ENCODE results near the gene TFF2. TPM values are rescaled to one million over a fixed set of nuclear protein-coding genes. Genes with fewer than 3 reads are reported as not detected.

Gene TFF2
- polyA plus RNA-seq, 3 donors, result not detected

GRCh38 chr21:42304556-42305454, 46.0 kb downstream of the TFF2 start:
- Histone ChIP-seq H3K4me2 (replicated peaks; ENCODE audit: extremely low read depth, low read length, poor library complexity, severe bottlenecking) (no peak overlapping the region), H3K9ac (ENCODE audit: insufficient read depth, low read length, poor library complexity, severe bottlenecking) (no peak overlapping the region), H3K9me3 (replicated peaks in 1 of 2; ENCODE audit: control insufficient read depth in 1 of 2, insufficient read depth in 1 of 2, low read length in 2 of 2) (no peaks in the 10 kb centered on the region), H3K27ac (ENCODE audit: low read depth in 1 of 2, low read length in 2 of 2) (no peak overlapping the region), H3K36me3 (replicated peaks in 1 of 2; ENCODE audit: control insufficient read depth in 1 of 2, insufficient read depth in 2 of 2, low read length in 2 of 2) (no peaks in the 10 kb centered on the region), H3K4me1 (ENCODE audit: control insufficient read depth in 1 of 2, insufficient read depth in 2 of 2, low read length in 2 of 2) (peaks cover 34 to 36% of the 10 kb centered on the region in 2 donors), H3K79me2 (ENCODE audit: insufficient read depth, low read length) (no peaks in the 10 kb centered on the region), H2AFZ (ENCODE audit: insufficient read depth, low read depth, low read length, poor library complexity, severe bottlenecking) (no peak overlapping the region), H3K4me3 (replicated peaks in 1 of 3; ENCODE audit: low read depth in 2 of 3, low read length in 3 of 3) (no peak overlapping the region), H3K27me3 (ENCODE audit: control insufficient read depth in 2 of 2, insufficient read depth in 2 of 2, low read length in 2 of 2) (no peaks in the 10 kb centered on the region), H4K20me1 (ENCODE audit: insufficient read depth, low read length) (no peaks in the 10 kb centered on the region)
- no peak overlapping the region for H3K4me3 Mint-ChIP-seq
- peaks cover 5 to 13% (median 8%) of the 10 kb centered on the region in 3 donors for H3K27me3 Mint-ChIP-seq (ENCODE audit: low read depth in 3 of 3)
- H3K36me3 Mint-ChIP-seq, result no peaks in the 10 kb centered on the region
- H3K9me3 Mint-ChIP-seq, result no peaks in the 10 kb centered on the region
- no peak for DNase-seq
- intact Hi-C loops (cut with micrococcal nuclease), result loop anchor here in 1 of 2 donors (5.0 to 10.0 kb wide), 2 partner anchors 158 to 220 kb away; no protein-coding TSS in a partner anchor
- no peak overlapping the region for H3K27ac Mint-ChIP-seq
- peaks cover 41% of the 10 kb centered on the region for H3K4me1 Mint-ChIP-seq
- TF ChIP-seq, protein P1, sequence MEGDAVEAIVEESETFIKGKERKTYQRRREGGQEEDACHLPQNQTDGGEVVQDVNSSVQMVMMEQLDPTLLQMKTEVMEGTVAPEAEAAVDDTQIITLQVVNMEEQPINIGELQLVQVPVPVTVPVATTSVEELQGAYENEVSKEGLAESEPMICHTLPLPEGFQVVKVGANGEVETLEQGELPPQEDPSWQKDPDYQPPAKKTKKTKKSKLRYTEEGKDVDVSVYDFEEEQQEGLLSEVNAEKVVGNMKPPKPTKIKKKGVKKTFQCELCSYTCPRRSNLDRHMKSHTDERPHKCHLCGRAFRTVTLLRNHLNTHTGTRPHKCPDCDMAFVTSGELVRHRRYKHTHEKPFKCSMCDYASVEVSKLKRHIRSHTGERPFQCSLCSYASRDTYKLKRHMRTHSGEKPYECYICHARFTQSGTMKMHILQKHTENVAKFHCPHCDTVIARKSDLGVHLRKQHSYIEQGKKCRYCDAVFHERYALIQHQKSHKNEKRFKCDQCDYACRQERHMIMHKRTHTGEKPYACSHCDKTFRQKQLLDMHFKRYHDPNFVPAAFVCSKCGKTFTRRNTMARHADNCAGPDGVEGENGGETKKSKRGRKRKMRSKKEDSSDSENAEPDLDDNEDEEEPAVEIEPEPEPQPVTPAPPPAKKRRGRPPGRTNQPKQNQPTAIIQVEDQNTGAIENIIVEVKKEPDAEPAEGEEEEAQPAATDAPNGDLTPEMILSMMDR (IDR thresholded peaks at IDR 0.05), result no peak
- 71% methylated on average over 15 of the region's 22 CpGs for WGBS (ENCODE audit: insufficient coverage)

DNA sequence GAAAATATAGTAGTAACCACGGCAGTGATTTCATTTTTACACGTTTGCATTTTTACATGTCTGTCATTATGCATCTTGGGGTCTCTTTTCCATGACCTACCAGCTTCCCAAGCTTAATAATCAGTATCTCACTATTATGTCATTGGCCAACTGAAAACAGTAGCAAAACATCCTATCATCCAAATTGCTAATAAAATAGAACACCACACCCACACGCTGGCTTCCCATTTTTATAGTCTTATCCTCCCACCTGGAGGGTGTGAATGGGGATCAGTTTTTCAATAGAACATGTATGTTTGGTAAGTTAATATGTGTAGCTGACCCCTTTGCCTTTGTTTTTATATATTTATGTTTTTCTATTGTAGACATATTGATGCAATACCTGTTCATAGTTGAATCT, 47.4 kb downstream of the TFF2 start:
- 29% methylated on average over 1 of the region's 3 CpGs for WGBS (ENCODE audit: insufficient coverage)
- H3K4me3 ChIP-seq (replicated peaks in 1 of 3; ENCODE audit: low read depth in 2 of 3, low read length in 3 of 3), result no peak overlapping the region
- no peaks in the 10 kb centered on the region for H3K79me2 ChIP-seq (ENCODE audit: insufficient read depth, low read length)
- no peak overlapping the region for H3K4me2 ChIP-seq (replicated peaks; ENCODE audit: extremely low read depth, low read length, poor library complexity, severe bottlenecking)
- peaks cover 27 to 30% of the 10 kb centered on the region in 2 donors for H3K4me1 ChIP-seq (ENCODE audit: control insufficient read depth in 1 of 2, insufficient read depth in 2 of 2, low read length in 2 of 2)
- intact Hi-C loops (cut with micrococcal nuclease), result loop anchor here in 1 of 2 donors (10.0 kb wide), 1 partner anchor 221 kb away; no protein-coding TSS in a partner anchor
- no peak overlapping the region for H3K9ac ChIP-seq (ENCODE audit: insufficient read depth, low read length, poor library complexity, severe bottlenecking)
- Mint-ChIP-seq H3K4me1 (peaks cover 36% of the 10 kb centered on the region), H3K4me3 (no peak overlapping the region), H3K9me3 (peaks cover 0 to 1% (median 0%) of the 10 kb centered on the region in 7 donors), H3K36me3 (no peaks in the 10 kb centered on the region), H3K27me3 (ENCODE audit: low read depth in 3 of 3) (peaks cover 5 to 13% (median 8%) of the 10 kb centered on the region in 3 donors), H3K27ac (no peak overlapping the region)
- no peak overlapping the region for H3K27ac ChIP-seq (ENCODE audit: low read depth in 1 of 2, low read length in 2 of 2)
- H3K36me3 ChIP-seq (replicated peaks in 1 of 2; ENCODE audit: control insufficient read depth in 1 of 2, insufficient read depth in 2 of 2, low read length in 2 of 2), result no peaks in the 10 kb centered on the region
- H3K27me3 ChIP-seq (ENCODE audit: control insufficient read depth in 2 of 2, insufficient read depth in 2 of 2, low read length in 2 of 2), result no peaks in the 10 kb centered on the region
- no peak overlapping the region for H2AFZ ChIP-seq (ENCODE audit: insufficient read depth, low read depth, low read length, poor library complexity, severe bottlenecking)
- H3K9me3 ChIP-seq (replicated peaks in 1 of 2; ENCODE audit: control insufficient read depth in 1 of 2, insufficient read depth in 1 of 2, low read length in 2 of 2), result no peaks in the 10 kb centered on the region
- TF ChIP-seq, protein P1 (IDR thresholded peaks at IDR 0.05), result no peak
- DNase-seq, result no peak
- H4K20me1 ChIP-seq (ENCODE audit: insufficient read depth, low read length), result no peaks in the 10 kb centered on the region

Data from CD14-positive monocyte (primary cell).